ENCODE measurements around the gene SMARCE1.

DNA sequence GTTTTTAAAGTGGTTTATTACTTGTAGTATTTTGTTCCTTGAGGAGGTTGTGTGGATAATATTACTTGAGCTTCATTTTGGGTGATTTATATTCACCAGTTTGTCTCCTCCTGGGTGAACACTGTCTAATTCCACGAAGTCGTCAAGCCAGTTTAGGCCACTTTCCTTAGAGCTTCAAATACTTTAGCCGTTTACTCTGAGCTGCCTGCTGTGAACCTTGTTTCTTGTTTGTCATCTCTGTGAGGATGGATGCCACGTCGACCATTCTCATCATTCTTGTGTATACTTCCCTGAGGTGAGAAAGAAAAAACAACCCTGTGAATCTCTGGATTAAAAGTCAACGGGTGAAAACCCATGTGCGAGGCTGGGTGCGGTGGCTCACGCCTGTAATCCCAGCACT is 47.0 kb upstream of the SMARCE1 start:
- TF ChIP-seq, protein P1, sequence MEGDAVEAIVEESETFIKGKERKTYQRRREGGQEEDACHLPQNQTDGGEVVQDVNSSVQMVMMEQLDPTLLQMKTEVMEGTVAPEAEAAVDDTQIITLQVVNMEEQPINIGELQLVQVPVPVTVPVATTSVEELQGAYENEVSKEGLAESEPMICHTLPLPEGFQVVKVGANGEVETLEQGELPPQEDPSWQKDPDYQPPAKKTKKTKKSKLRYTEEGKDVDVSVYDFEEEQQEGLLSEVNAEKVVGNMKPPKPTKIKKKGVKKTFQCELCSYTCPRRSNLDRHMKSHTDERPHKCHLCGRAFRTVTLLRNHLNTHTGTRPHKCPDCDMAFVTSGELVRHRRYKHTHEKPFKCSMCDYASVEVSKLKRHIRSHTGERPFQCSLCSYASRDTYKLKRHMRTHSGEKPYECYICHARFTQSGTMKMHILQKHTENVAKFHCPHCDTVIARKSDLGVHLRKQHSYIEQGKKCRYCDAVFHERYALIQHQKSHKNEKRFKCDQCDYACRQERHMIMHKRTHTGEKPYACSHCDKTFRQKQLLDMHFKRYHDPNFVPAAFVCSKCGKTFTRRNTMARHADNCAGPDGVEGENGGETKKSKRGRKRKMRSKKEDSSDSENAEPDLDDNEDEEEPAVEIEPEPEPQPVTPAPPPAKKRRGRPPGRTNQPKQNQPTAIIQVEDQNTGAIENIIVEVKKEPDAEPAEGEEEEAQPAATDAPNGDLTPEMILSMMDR (IDR thresholded peaks at IDR 0.05) = no peak
- TF ChIP-seq RFX5 (IDR thresholded peaks at IDR 0.05) = no peak
- no peak for TF ChIP-seq GATA3 (IDR thresholded peaks at IDR 0.05; ENCODE audit: borderline replicate concordance)
- TF ChIP-seq RAD21 (conservative IDR thresholded peaks at IDR 0.05 in 1 of 2, IDR thresholded peaks at IDR 0.05 in 1 of 2) = no peak
- no peak for TF ChIP-seq POLR2A (IDR thresholded peaks at IDR 0.05; ENCODE audit: low read length)
- TF ChIP-seq, protein P2, sequence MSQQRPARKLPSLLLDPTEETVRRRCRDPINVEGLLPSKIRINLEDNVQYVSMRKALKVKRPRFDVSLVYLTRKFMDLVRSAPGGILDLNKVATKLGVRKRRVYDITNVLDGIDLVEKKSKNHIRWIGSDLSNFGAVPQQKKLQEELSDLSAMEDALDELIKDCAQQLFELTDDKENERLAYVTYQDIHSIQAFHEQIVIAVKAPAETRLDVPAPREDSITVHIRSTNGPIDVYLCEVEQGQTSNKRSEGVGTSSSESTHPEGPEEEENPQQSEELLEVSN (IDR thresholded peaks at IDR 0.05; ENCODE audit: borderline replicate concordance, low read depth) = no peak
- TF ChIP-seq BHLHE40 (IDR thresholded peaks at IDR 0.05; ENCODE audit: low read depth, low read length) = no peak
- TF ChIP-seq CHD2 (IDR thresholded peaks at IDR 0.05; ENCODE audit: low read length, partially characterized antibody) = no peak
